Epithelial cell of proximal tubule (primary cell): ENCODE results near the gene PRDX6. TPM values are rescaled to one million over a fixed set of nuclear protein-coding genes. Genes with fewer than 3 reads are reported as not detected.

Experiments used
- DNase-seq: peaks from one replicate; pipeline ENCODE4 v3.0.0-alpha.2; 2011; ENCODE audit warnings: low read depth
- H3K4me3 ChIP-seq: 2 replicates; pipeline ENCODE4 v1.5.1; 2011; ENCODE audit warnings: low read depth, mild to moderate bottlenecking, low read length
- total RNA-seq: library from RNA; depleted of rRNA; stranded (reverse); fragments of >200 nt; gene quantifications from 2 replicates; pipeline ENCODE4 v1.2.3, GENCODE V29; 2015
- TF ChIP-seq, protein P1 (sequence below): conservative IDR thresholded peaks from 2 replicates; pipeline ENCODE4 v1.5.1; 2012; ENCODE audit warnings: low read depth, mild to moderate bottlenecking, low read length

The PRDX6 gene
- total RNA-seq, 1 donor from 2014 or later = 262 TPM

DNA sequence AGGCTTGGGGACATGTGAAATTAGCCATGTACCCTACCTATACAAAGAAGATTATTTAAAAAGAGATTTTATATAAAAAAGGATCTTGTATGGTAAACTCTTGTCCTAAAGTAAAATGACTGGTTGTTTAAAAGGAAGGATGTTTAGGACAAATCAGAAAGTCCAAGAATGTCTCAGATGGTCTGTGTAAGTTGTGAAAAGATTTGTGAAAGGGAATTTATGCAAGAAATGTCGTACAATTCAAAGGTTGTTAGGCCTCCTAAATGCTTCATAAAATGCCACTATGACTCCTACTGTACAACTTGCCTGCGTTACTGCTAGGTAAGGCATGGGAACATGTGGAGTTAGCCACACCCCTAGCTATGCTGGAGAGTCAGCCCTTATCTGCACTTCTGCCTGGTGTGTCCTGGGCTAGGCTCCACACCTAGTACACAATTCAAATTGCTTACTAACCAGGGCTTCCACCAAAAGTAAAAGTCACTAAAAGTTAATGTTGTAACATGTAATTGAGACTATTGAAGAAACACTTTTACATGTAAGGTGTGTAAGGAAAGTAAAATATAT, 19.7 kb downstream of the PRDX6 start:
- TF ChIP-seq, protein P1, sequence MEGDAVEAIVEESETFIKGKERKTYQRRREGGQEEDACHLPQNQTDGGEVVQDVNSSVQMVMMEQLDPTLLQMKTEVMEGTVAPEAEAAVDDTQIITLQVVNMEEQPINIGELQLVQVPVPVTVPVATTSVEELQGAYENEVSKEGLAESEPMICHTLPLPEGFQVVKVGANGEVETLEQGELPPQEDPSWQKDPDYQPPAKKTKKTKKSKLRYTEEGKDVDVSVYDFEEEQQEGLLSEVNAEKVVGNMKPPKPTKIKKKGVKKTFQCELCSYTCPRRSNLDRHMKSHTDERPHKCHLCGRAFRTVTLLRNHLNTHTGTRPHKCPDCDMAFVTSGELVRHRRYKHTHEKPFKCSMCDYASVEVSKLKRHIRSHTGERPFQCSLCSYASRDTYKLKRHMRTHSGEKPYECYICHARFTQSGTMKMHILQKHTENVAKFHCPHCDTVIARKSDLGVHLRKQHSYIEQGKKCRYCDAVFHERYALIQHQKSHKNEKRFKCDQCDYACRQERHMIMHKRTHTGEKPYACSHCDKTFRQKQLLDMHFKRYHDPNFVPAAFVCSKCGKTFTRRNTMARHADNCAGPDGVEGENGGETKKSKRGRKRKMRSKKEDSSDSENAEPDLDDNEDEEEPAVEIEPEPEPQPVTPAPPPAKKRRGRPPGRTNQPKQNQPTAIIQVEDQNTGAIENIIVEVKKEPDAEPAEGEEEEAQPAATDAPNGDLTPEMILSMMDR = no peak
- DNase-seq = no peak
- H3K4me3 ChIP-seq = no peak overlapping the region

- no peak overlapping the region for H3K4me3 ChIP-seq
- no peak for DNase-seq
- TF ChIP-seq, protein P1 = no peak
These were observed 22.6 kb downstream of the PRDX6 start for GRCh38 chr1:173499729-173500128.

- H3K4me3 ChIP-seq = no peak overlapping the region
- no peak for DNase-seq
- TF ChIP-seq, protein P1 = no peak
These were observed 25.0 kb downstream of the PRDX6 start for GRCh38 chr1:173502104-173502503.

- TF ChIP-seq, protein P1 = no peak
- no peak for DNase-seq
- H3K4me3 ChIP-seq = no peak overlapping the region
These were observed 26.3 kb downstream of the PRDX6 start for GRCh38 chr1:173503391-173503790.

GRCh38 chr1:173504268-173504667, 27.1 kb downstream of the PRDX6 start:
- DNase-seq = no peak
- TF ChIP-seq, protein P1 = no peak
- H3K4me3 ChIP-seq = no peak overlapping the region

GRCh38 chr1:173505391-173505790, 28.3 kb downstream of the PRDX6 start:
- TF ChIP-seq, protein P1 = no peak
- no peak overlapping the region for H3K4me3 ChIP-seq
- no peak for DNase-seq

DNA sequence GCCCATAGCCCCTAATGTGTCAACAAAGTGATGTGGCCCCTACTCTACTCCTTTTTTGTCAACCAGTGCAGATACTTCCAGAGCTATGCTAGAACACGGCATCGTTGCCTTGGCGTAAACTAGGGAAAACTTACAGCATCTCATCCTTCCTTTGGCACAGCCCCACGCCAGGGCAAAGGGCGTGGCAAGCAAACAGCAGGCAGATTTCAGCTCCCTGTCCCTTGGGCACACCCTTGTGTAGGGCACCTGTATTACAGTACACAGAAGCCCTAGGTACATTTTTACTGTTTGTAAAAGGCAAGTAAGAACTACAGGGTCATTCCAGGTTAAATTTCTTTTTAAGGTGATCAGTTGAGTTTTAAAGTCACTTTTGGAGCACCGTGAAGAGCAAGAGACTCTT, 29.3 kb downstream of the PRDX6 start:
- no peak overlapping the region for H3K4me3 ChIP-seq
- TF ChIP-seq, protein P1 = peak; percentile 74
- no peak for DNase-seq
